Measurements from ENCODE around the gene SNN.

SNN gene

GRCh38 chr16:11679941-11680911 is 12.0 kb downstream of the SNN start:
- no peak for DNase-seq (ENCODE audit: low read depth, low spot score)

DNA sequence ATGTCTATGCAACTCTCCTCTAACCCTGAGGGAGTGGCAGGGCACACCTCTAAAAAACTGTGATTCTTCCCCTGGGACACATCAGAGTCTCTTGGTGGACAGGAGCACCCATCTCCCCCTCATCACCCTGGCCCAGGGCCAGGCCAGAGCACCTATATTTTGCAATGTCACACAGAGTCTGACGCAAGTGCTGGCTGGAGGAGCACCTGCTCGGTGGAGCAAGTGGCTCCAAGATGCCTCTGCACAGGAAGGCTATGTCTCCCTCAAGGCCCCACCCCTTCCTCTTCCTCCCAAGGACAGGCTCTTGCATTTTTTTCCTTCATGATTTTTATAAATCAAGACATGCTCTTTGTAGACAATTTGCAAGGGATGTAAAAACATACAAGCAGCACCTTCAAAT is 13.3 kb downstream of the SNN start:
- no peak for DNase-seq (ENCODE audit: low read depth, low spot score)

- no peak for DNase-seq (ENCODE audit: low read depth, low spot score)
Measured at GRCh38 chr16:11681976-11682654, 13.9 kb downstream of the SNN start.

GRCh38 chr16:11682655-11683096 is 14.4 kb downstream of the SNN start:
- peak; percentile 31 for DNase-seq (ENCODE audit: low read depth, low spot score)

DNA sequence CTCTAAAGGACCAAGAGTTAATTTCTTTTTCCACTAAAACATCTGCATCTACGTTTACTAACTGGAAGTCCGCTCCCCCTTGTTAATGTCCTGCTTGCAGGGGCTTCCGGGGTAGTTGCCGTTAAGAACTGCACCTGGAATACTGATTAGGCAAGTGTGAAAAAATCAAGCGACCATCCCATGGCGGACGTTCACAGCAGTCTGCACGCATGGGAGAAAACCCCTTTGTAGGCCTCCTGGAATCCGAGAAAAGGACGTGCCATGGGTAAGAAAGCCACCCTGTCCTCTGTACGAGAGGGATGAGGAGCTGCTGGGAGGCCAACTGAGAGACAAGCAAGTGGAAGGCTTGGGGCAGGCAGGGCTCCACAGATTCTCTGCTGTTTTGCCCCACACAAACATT is 14.9 kb downstream of the SNN start:
- no peak for DNase-seq (ENCODE audit: low read depth, low spot score)

GRCh38 chr16:11684231-11685025 is 16.2 kb downstream of the SNN start:
- no peak for DNase-seq (ENCODE audit: low read depth, low spot score)

GRCh38 chr16:11685844-11686618 is 17.8 kb downstream of the SNN start:
- DNase-seq (ENCODE audit: low read depth, low spot score), result no peak

- no peak for DNase-seq (ENCODE audit: low read depth, low spot score)
Measured at GRCh38 chr16:11686713-11687380, 18.6 kb downstream of the SNN start.

GRCh38 chr16:11687601-11688519 is 19.6 kb downstream of the SNN start:
- no peak for DNase-seq (ENCODE audit: low read depth, low spot score)

- DNase-seq (ENCODE audit: low read depth, low spot score), result no peak
Measured at GRCh38 chr16:11688520-11688886, 20.2 kb downstream of the SNN start.

- no peak for DNase-seq (ENCODE audit: low read depth, low spot score)
Measured at GRCh38 chr16:11689031-11689840, 21.0 kb downstream of the SNN start.

- no peak for DNase-seq (ENCODE audit: low read depth, low spot score)
Measured at GRCh38 chr16:11691235-11691634, 23.0 kb downstream of the SNN start.

DNA sequence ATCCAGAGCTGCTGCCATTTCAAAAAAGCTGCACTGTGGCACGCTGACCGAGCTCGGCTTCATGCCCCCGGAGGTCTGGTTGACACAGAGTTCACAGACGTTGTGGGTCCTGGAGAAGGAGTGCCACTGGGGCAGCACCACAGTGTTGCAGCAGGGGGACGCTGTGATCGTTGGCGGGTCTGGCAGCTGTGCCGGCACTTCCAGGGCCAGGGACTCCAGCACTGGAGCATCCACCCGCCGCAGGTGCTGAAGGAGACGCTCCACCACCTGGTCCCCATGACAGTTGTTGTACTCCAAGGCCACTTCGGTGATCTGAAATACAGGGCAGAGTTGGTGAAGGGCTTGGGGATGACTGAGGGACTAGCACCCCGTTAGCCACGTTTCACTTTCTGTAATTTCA is 23.5 kb downstream of the SNN start:
- no peak for DNase-seq (ENCODE audit: low read depth, low spot score)

DNA sequence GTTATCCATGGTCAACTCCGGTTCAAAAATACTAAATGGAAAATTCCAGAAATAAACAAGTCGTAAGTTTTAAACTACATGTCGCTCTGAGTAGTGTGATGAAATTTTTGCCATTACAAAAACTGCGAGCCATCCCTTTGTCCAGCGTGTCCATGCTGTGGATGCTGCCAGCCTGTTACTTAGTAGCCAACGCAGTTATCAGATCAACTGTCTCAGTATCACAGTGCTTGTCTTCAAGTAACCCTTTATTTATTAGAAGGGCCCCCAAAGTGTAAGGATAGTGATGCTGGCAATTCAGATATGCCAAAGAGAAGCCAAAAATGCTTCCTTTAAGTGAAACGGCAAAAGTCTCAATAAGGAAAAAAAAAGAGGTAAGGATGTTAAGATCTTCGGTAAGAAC is 23.9 kb downstream of the SNN start:
- DNase-seq (ENCODE audit: low read depth, low spot score), result no peak

GRCh38 chr16:11692651-11693050 is 24.4 kb downstream of the SNN start:
- no peak for DNase-seq (ENCODE audit: low read depth, low spot score)

GRCh38 chr16:11696266-11697012 is 28.2 kb downstream of the SNN start:
- DNase-seq (ENCODE audit: low read depth, low spot score), result no peak

DNA sequence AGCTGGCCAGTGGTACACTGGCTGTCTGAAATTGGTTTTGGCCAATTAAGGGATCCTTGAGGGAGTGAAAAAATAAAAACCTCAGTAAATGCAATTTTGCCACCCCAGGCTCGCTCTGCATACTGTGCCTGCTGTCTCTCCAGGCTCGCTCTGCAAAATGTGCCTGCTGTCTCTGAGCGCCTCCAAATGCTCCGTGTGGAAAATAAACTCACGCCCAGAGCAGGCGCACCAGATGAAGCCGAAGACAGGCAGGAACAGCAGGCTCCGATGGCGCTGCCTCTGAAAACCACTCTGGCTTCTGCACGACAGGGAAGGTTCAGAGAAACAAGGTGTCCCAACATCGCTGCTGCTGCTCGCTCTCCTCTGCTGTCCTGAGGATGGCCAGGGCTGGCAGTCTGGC is 29.1 kb downstream of the SNN start:
- no peak for DNase-seq (ENCODE audit: low read depth, low spot score)

GRCh38 chr16:11698271-11698689 is 30.0 kb downstream of the SNN start:
- no peak for DNase-seq (ENCODE audit: low read depth, low spot score)

All from smooth muscle cell of the brain vasculature (primary cell).